Keratinocyte (primary cell): ENCODE data around the gene SPATA9.
"Not testable (repeated sequence)": the region's sequence is repeated elsewhere in the genome, so short reads cannot be mapped to it uniquely, and the experiment has no call there.

Experiments
- CTCF ChIP-seq, 3 experiments: IDR thresholded peaks in 1 of 3; conservative IDR thresholded peaks in 1 of 3; optimal IDR thresholded peaks in 1 of 3; 2 replicates in 2 of 3; 3 replicates in 1 of 3; pipeline versions ENCODE3 to v1.5.1; 2011; ENCODE audit warnings: low read length in 3 of 3, mild to moderate bottlenecking in 3 of 3, moderate library complexity in 2 of 3, control low read depth in 1 of 3, inconsistent platforms in 1 of 3; ENCODE audit not compliant: insufficient read depth in 2 of 3; ENCODE audit errors: extremely low read depth in 1 of 3
- EZH2 ChIP-seq: IDR thresholded peaks from one replicate; pipeline ENCODE4 v1.6.1; 2012; ENCODE audit warnings: inconsistent platforms, mild to moderate bottlenecking, low read length, moderate library complexity

- not testable (repeated sequence) for TF ChIP-seq CTCF (optimal IDR thresholded peaks at IDR 0.05 in 1 of 3, IDR thresholded peaks at IDR 0.05 in 1 of 3, conservative IDR thresholded peaks at IDR 0.05 in 1 of 3; ENCODE audit: extremely low read depth in 1 of 3, insufficient read depth in 2 of 3, low read length in 3 of 3); EZH2
These were observed 36.6 kb downstream of the SPATA9 start for GRCh38 chr5:95646226-95646568.
